Testis (tissue), 3 donors: ENCODE measurements around the gene ARSG. TPM values are rescaled to one million over a fixed set of nuclear protein-coding genes. Genes with fewer than 3 reads are reported as not detected.

Source experiments
- DNase-seq: peaks from one replicate; pipeline ENCODE4 v3.0.0-alpha.2; 2019
- H3K27ac ChIP-seq, 2 donors: fragments of 200-600 bp; sonication (generic); one replicate each; pipeline ENCODE4 v1.5.1; 2019
- H3K27me3 ChIP-seq: fragments of 200-600 bp; sonication (generic); one replicate; pipeline ENCODE4 v1.5.1; 2019
- H3K36me3 ChIP-seq: fragments of 200-600 bp; sonication (generic); one replicate; pipeline ENCODE4 v1.5.1; 2017; ENCODE audit warnings: low read depth; ENCODE audit errors: missing control alignments
- H3K4me1 ChIP-seq: fragments of 200-600 bp; sonication (generic); one replicate; pipeline ENCODE4 v1.5.1; 2019
- H3K4me3 ChIP-seq, 2 donors: fragments of 200-600 bp; sonication (generic); one replicate each; pipeline ENCODE4 v1.5.1; 2017 to 2019
- H3K9me3 ChIP-seq: fragments of 200-600 bp; sonication (generic); one replicate; pipeline ENCODE4 v1.5.1; 2017
- CTCF ChIP-seq, 3 experiments: fragments of 450-650 bp in 2 of 3; fragments of 200-600 bp in 1 of 3; sonication (generic) in 1 of 3; IDR thresholded peaks; one replicate each; pipeline ENCODE4 v1.5.1; 2016 to 2019; ENCODE audit warnings: antibody characterized with exemption in 3 of 3, mild to moderate bottlenecking in 2 of 3, moderate library complexity in 1 of 3
- POLR2A ChIP-seq: fragments of 450-650 bp; IDR thresholded peaks from one replicate; pipeline ENCODE4 v1.6.1; 2017; ENCODE audit warnings: antibody characterized with exemption, mild to moderate bottlenecking, moderate library complexity
- WGBS, 2 donors: methylation state at CpG; one replicate each; pipeline ENCODE4 v1.1.5; 2018; 5-methylcytosine and 5-hydroxymethylcytosine counted together
- intact Hi-C: fragments of 100-400 bp; cut with DNase I; formaldehyde crosslinking; loops from one replicate; pipeline ENCODE4 v1.15.1; 2023; ENCODE audit warnings: low total_unique reads
- polyA plus RNA-seq: library from polyadenylated mRNA; stranded (reverse); fragments of 350-450 nt; fragmentation: Illumina TruSeq; extraction: RNeasy Lipid Tissue Mini Kit (QIAGEN cat#74804); gene quantifications from one replicate; pipeline ENCODE4 v1.2.3, GENCODE V29; 2014; ENCODE audit warnings: low read depth, low replicate concordance; ENCODE audit not compliant: insufficient read depth
- total RNA-seq, 2 donors: library from RNA; depleted of rRNA; stranded (reverse); fragments of >200 nt; gene quantifications; one replicate each; pipeline ENCODE4 v1.2.3, GENCODE V29; 2016

Gene ARSG
- total and polyA plus RNA-seq, 3 donors from 2014 or later, result 7.4 to 16.9 (median 12.5) TPM

- H3K4me3 ChIP-seq, result no peak overlapping the region
- peaks cover 36% of the 10 kb centered on the region for H3K4me1 ChIP-seq
- no peak for DNase-seq
- no peaks in the 10 kb centered on the region for H3K9me3 ChIP-seq
- H3K27me3 ChIP-seq, result no peaks in the 10 kb centered on the region
- no peaks in the 10 kb centered on the region for H3K36me3 ChIP-seq
- 71 to 74% methylated on average over 14 of the region's 14 CpGs for WGBS, 2 donors
- intact Hi-C loops, result no loop called here
- peak overlapping the region; percentile 33 to 83 for H3K27ac ChIP-seq
- no peak for TF ChIP-seq CTCF (IDR thresholded peaks at IDR 0.05)
- no peak for TF ChIP-seq POLR2A
Measured at GRCh38 chr17:68441070-68441770, 149.9 kb downstream of the ARSG start.

- no peaks in the 10 kb centered on the region for H3K36me3 ChIP-seq
- no peak for TF ChIP-seq POLR2A
- no peak for TF ChIP-seq CTCF (IDR thresholded peaks at IDR 0.05)
Measured at GRCh38 chr17:68443972-68444464, 152.7 kb downstream of the ARSG start.

GRCh38 chr17:68445671-68446070, 154.4 kb downstream of the ARSG start:
- intact Hi-C loops, result no loop called here
- TF ChIP-seq POLR2A (no peak), CTCF (IDR thresholded peaks at IDR 0.05) (no peak)
- DNase-seq, result no peak
- no peaks in the 10 kb centered on the region for H3K36me3 ChIP-seq
- no peaks in the 10 kb centered on the region for H3K9me3 ChIP-seq
- peak overlapping the region in 1 of 2 donors; percentile 58 for H3K27ac ChIP-seq
- H3K4me1 ChIP-seq, result peaks cover 28% of the 10 kb centered on the region
- no peak overlapping the region for H3K4me3 ChIP-seq
- 87 to 90% methylated on average over 8 of the region's 8 CpGs for WGBS, 2 donors
- no peaks in the 10 kb centered on the region for H3K27me3 ChIP-seq

More at GRCh38 chr17:68443972-68444464, 152.7 kb downstream of the ARSG start:
- H3K9me3 ChIP-seq, result no peaks in the 10 kb centered on the region
- DNase-seq, result no peak
- H3K27ac ChIP-seq, result peak overlapping the region; percentile 29 to 78
- peaks cover 28% of the 10 kb centered on the region for H3K4me1 ChIP-seq
- intact Hi-C loops, result no loop called here
- no peaks in the 10 kb centered on the region for H3K27me3 ChIP-seq
- WGBS, 2 donors, result 45 to 50% methylated on average over 11 of the region's 11 CpGs
- H3K4me3 ChIP-seq, result no peak overlapping the region

GRCh38 chr17:68446626-68447041, 155.3 kb downstream of the ARSG start:
- WGBS, 2 donors, result 72 to 75% methylated on average over 9 of the region's 9 CpGs
- Histone ChIP-seq H3K27me3 (no peaks in the 10 kb centered on the region), H3K4me1 (peaks cover 25% of the 10 kb centered on the region), H3K27ac (peak overlapping the region in 1 of 2 donors; percentile 45), H3K36me3 (no peaks in the 10 kb centered on the region), H3K4me3 (no peak overlapping the region), H3K9me3 (no peaks in the 10 kb centered on the region)
- no peak for TF ChIP-seq CTCF (IDR thresholded peaks at IDR 0.05)
- TF ChIP-seq POLR2A, result no peak
- no peak for DNase-seq
- intact Hi-C loops, result no loop called here
